ENCODE data around the gene COL23A1.

Gene COL23A1

GRCh38 chr5:178213748-178214151 is 376.4 kb downstream of the COL23A1 start:
- DNase-seq, result no peak

- DNase-seq, result peak; percentile 68
Measured at GRCh38 chr5:178213003-178213461, 377.2 kb downstream of the COL23A1 start.

- DNase-seq, result peak; percentile 63
Measured at GRCh38 chr5:178212241-178213002, 377.8 kb downstream of the COL23A1 start.

GRCh38 chr5:178211095-178212048 is 378.8 kb downstream of the COL23A1 start:
- DNase-seq, result peak; percentile 60

- no peak for DNase-seq
Measured at GRCh38 chr5:178210686-178211085, 379.5 kb downstream of the COL23A1 start.

GRCh38 chr5:178210073-178210535 is 380.1 kb downstream of the COL23A1 start:
- no peak for DNase-seq

- no peak for DNase-seq
Measured at GRCh38 chr5:178209334-178210072, 380.7 kb downstream of the COL23A1 start.

GRCh38 chr5:178208540-178209227 is 381.5 kb downstream of the COL23A1 start:
- no peak for DNase-seq

- DNase-seq, result no peak
Measured at GRCh38 chr5:178207917-178208280, 382.3 kb downstream of the COL23A1 start.

- no peak for DNase-seq
Measured at GRCh38 chr5:178207183-178207916, 382.8 kb downstream of the COL23A1 start.

- no peak for DNase-seq
Measured at GRCh38 chr5:178206166-178207101, 383.8 kb downstream of the COL23A1 start.

GRCh38 chr5:178205749-178206047 is 384.5 kb downstream of the COL23A1 start:
- DNase-seq, result no peak

- peak; percentile 88 for DNase-seq
Measured at GRCh38 chr5:178204935-178205748, 385.1 kb downstream of the COL23A1 start.

- peak; percentile 99 for DNase-seq
Measured at GRCh38 chr5:178204182-178204934, 385.8 kb downstream of the COL23A1 start, which contains the start of gene HNRNPAB. Gene HNRNPAB, plus strand, starts transcription at chr5:178204533. Its CDS starts 305 bp downstream, at chr5:178204838.

- no peak for DNase-seq
Measured at GRCh38 chr5:178203670-178204181, 386.5 kb downstream of the COL23A1 start.

GRCh38 chr5:178202541-178202940 is 387.7 kb downstream of the COL23A1 start:
- no peak for DNase-seq

- DNase-seq, result no peak
Measured at GRCh38 chr5:178201927-178202235, 388.3 kb downstream of the COL23A1 start.

GRCh38 chr5:178201221-178201926 is 388.8 kb downstream of the COL23A1 start:
- no peak for DNase-seq
